ENCODE results near the gene SIL1.

The SIL1 gene

DNA sequence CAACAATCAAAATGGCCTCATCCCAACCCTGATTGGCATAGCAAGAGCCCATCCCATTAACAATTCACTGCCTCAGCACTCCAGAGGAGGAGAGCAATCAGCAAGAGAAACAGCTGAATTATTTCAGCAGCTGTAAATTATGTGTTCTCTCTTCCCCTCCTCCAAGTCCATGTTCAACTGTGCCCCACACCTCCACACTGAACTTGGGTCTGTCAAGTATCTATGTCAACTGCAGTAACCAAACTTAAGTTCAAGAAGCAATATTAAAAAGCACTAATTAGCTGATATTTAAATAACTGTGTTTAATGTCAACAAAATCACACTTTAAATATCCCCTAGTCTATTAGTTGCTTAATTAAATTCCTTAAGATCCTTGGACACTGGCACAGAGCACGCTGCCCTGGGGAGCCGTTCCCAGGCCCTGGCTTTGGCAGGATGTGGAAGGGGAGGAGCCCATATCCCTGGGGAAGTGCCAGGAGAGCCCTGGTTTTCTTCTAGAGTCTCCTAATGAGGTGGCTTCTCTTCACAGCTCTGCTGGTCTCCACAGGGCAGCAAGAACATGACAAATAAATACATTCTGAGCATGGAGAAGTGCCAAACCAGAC, 50.6 kb downstream of the SIL1 start:
- H3K36me3 Mint-ChIP-seq = peaks cover 8% of the 10 kb centered on the region
- ATAC-seq = no peak
- peak overlapping the region; percentile 63 for H3K27ac Mint-ChIP-seq
- H3K4me1 Mint-ChIP-seq = peaks cover 48% of the 10 kb centered on the region
- H3K9me3 Mint-ChIP-seq = no peaks in the 10 kb centered on the region
- no peak for DNase-seq (ENCODE audit: low spot score in 2 of 2)
- no peak overlapping the region for H3K4me3 Mint-ChIP-seq

DNA sequence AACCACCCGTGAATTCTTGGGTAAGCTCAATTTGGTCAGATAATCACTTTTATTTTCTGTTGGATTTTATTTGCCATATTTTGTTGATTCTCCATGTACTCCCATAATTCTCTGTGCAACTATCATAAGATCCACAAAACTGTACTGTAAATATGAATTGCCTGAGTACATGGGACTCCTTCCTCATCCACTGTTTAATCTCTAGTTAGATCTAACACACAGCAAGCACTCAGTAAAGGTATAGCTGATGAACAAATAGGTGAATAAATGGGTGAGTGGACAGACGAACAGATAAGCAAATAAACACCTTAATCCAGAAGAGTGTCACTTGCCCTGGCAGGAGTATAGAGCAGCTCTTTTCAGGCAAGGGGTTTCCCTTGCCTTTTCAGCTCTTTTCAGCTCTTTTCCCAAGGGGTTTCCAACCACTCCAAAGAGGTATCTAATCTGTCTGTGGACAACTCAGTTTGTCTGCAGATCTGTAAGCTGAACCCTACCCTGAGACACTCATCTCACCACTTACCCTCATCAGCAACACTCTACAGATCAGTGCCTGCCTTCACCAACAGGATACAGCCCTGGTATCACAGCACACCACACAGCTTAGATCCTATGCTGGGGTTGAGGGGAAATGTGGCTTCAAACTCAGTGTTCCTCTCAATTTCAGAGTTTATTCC, 51.2 kb downstream of the SIL1 start:
- H3K36me3 Mint-ChIP-seq = peaks cover 8% of the 10 kb centered on the region
- DNase-seq (ENCODE audit: low spot score in 2 of 2) (no peak), ATAC-seq (peak; percentile 84)
- H3K9me3 Mint-ChIP-seq = no peaks in the 10 kb centered on the region
- peaks cover 51% of the 10 kb centered on the region for H3K4me1 Mint-ChIP-seq
- H3K27ac Mint-ChIP-seq = peak overlapping the region; percentile 63
- H3K4me3 Mint-ChIP-seq = no peak overlapping the region

DNA sequence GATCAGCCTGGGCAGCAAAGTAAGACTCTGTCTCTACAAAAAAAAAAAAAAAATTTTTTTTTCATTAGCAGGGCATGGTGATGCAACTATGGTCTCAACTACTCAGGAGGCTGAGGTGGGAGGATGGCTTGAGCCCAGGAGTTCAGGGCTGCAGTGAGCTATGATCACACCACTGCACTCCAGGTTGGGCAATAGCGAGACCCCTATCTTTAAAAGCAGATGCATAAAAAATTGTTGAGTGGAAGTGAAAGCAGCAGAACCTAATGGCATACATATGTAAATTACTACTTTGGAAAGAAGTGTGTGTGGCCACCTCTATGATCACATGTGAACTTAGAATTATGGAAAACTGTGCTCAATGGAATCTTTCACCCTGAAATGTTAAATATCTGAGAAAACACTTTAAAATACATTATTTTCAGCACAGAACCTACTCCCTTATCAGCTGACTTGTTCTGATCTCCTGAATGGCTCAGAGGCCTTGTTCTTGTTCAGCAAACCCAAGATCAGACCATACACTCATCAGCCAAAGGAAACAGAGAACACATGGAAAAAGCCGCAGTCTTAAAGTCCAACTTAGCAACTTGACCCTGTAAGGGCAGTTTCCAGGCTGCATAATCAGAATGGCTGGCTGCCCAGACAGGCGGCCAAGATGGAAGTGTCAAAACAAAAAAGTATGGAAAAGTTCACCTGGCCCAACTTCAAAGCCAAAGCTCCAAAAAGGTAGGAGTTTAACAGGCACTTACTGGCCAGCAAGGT, 56.5 kb downstream of the SIL1 start:
- no peak for DNase-seq (ENCODE audit: low spot score in 2 of 2)

DNA sequence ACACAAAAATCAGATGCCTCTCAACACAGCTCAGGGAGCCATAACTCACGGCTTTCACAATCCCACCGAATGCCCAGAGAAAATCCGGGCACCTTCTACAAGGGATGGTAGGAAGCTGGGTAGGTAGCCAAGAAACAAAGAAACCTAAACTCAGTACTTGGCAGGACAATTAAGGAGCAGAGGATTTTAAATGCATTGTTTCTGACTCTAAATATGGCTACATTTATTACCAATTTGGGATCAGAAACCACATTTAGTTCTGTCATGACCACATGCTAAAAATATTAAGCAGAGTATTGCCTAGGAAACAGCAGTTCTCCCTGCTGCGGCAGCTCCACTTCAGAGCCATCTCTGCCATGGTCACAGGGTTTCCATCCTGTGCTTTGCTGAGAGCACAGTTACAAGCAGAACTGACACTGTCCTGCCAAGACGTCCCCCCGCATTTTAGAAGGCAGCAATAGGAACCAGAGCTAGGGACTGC, 57.5 kb downstream of the SIL1 start:
- no peak overlapping the region for H3K4me3 Mint-ChIP-seq
- no peaks in the 10 kb centered on the region for H3K9me3 Mint-ChIP-seq
- H3K4me1 Mint-ChIP-seq = peaks cover 38% of the 10 kb centered on the region
- H3K27ac Mint-ChIP-seq = no peak overlapping the region
- DNase-seq (ENCODE audit: low spot score in 2 of 2) (no peak), ATAC-seq (no peak)
- peaks cover 8% of the 10 kb centered on the region for H3K36me3 Mint-ChIP-seq

More for the DNA sequence above, 56.5 kb downstream of the SIL1 start:
- ATAC-seq = no peak
- Mint-ChIP-seq H3K4me1 (peaks cover 39% of the 10 kb centered on the region), H3K27ac (no peak overlapping the region), H3K9me3 (no peaks in the 10 kb centered on the region), H3K36me3 (peaks cover 8% of the 10 kb centered on the region), H3K4me3 (no peak overlapping the region)

DNA sequence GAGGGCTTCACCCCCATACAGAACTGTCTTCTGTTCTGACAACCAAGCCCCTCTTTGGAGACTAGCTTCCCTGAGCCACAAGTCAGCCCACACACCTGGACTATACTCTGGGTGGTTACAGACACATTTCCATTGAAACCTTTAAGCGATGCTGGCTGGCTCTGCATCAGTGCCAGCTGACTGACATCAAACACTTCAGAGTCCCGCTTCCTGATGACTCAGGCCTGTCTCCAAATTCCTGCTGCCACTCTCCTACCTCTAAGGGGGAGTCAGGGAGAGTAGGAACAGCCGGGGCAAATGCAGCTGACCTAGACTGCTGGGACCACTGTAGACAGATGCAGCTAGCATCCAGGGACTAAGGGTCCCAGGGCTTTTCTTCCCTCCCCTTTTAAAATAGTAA, 59.4 kb downstream of the SIL1 start:
- no peaks in the 10 kb centered on the region for H3K9me3 Mint-ChIP-seq
- H3K27ac Mint-ChIP-seq = no peak overlapping the region
- peaks cover 25% of the 10 kb centered on the region for H3K4me1 Mint-ChIP-seq
- H3K4me3 Mint-ChIP-seq = no peak overlapping the region
- DNase-seq (ENCODE audit: low spot score in 2 of 2) = no peak
- no peaks in the 10 kb centered on the region for H3K36me3 Mint-ChIP-seq
- ATAC-seq = no peak

DNA sequence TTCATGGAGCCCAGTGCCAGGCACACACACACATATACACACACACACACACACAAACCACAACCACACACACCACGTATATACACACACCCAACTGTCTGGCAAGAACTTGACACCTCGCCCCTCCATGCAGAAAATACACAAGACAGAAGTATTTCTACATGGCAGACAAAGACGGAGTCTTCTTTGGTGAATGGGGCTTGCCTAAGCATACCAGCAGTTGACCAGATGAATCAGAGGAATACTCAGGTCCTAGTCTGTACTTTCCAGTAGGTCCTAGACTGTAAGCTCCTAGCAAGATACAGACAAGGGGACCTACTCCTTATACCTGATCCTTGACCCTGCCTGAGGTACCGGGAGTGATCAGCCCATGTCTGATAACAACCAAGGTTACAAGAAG, 60.1 kb downstream of the SIL1 start:
- H3K4me1 Mint-ChIP-seq = peaks cover 25% of the 10 kb centered on the region
- H3K36me3 Mint-ChIP-seq = no peaks in the 10 kb centered on the region
- H3K4me3 Mint-ChIP-seq = no peak overlapping the region
- ATAC-seq = no peak
- no peak for DNase-seq (ENCODE audit: low spot score in 2 of 2)
- no peaks in the 10 kb centered on the region for H3K9me3 Mint-ChIP-seq
- no peak overlapping the region for H3K27ac Mint-ChIP-seq

DNA sequence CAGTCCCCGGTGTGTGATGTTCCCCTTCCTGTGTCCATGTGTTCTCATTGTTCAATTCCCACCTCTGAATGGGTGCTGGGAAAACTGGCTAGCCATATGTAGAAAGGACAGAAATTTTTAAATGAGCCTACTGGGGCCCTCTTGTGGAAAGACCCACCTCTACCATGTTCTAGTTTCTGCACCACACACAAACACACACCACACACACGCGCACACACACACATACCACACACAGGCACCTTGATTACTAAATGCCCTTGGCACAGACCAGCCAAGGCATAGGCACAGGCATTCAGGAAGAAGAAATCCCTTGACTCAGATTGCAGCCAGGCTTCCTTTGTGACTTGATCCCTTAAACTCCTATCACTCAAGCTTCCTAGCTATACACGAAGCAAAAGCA, 60.5 kb downstream of the SIL1 start:
- DNase-seq (ENCODE audit: low spot score in 2 of 2) = no peak
- no peak for ATAC-seq
- no peaks in the 10 kb centered on the region for H3K36me3 Mint-ChIP-seq
- H3K27ac Mint-ChIP-seq = no peak overlapping the region
- no peaks in the 10 kb centered on the region for H3K9me3 Mint-ChIP-seq
- H3K4me1 Mint-ChIP-seq = peaks cover 25% of the 10 kb centered on the region
- no peak overlapping the region for H3K4me3 Mint-ChIP-seq

DNA sequence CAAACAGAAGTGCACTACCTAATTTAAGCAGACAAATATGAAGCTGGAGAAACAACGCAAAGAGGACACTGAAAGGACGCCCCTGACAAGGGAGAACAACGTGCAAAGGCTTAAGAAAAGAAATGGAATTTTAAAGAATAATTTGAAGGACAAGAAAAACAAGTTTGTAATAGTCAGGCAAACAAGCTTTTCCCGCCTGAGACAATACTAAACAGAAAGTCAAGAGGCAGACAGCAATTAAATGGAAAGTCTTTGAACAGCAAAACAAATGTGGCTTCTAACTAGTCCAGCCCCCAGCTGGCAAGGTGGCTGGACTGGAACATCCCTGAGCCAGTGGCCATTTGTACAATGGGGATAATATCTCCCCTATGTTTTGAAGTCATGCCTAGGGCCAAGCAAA, 63.3 kb downstream of the SIL1 start:
- H3K27ac Mint-ChIP-seq = no peak overlapping the region
- H3K9me3 Mint-ChIP-seq = no peaks in the 10 kb centered on the region
- H3K36me3 Mint-ChIP-seq = no peaks in the 10 kb centered on the region
- H3K4me1 Mint-ChIP-seq = peaks cover 26% of the 10 kb centered on the region
- DNase-seq (ENCODE audit: low spot score in 2 of 2) = no peak
- H3K4me3 Mint-ChIP-seq = no peak overlapping the region
- ATAC-seq = no peak

DNA sequence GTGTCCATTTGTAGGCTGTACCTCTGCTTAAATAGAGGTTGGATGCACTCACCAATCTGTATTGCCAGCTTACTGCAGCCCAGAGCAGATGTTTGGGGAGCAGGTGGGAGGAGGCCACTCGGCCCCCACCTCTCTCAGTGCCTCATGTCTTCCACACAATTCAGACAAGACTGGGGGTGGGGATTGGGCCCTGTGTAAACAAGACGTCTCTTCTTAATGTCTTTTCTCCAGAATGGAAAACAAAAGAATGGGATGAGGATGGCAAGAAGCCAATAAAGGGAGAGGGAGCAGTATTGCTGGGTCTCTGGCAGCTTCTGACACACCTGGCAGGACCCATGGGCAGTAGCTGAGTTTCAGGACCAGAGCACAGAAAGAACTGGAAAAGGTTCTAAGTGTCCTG, 64.9 kb downstream of the SIL1 start:
- Mint-ChIP-seq H3K4me3 (no peak overlapping the region), H3K36me3 (no peaks in the 10 kb centered on the region)
- DNase-seq (ENCODE audit: low spot score in 2 of 2) = no peak

DNA sequence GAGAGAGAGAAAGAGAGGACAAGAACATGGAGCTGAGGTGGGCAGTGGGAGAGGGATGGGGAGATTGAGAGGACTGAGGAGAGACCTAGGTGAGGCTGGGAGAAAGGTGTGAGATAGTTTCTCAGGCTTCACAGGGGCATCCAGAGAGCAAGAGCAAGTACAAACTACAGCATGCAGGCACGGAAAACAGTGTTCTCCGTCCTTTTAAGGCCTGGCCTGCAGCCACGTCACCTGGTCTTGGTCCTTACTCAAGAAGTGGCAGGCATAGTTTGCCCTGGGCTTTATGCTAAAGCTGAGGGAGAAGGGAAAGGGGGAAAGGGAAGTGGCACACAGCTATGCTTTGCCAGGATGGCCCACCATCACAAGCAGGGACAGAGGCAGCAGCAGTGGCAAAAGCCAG, 65.7 kb downstream of the SIL1 start:
- peaks cover 10% of the 10 kb centered on the region for H3K4me1 Mint-ChIP-seq
- ATAC-seq (no peak), DNase-seq (ENCODE audit: low spot score in 2 of 2) (no peak)
- no peaks in the 10 kb centered on the region for H3K36me3 Mint-ChIP-seq
- no peak overlapping the region for H3K27ac Mint-ChIP-seq
- H3K4me3 Mint-ChIP-seq = no peak overlapping the region
- no peaks in the 10 kb centered on the region for H3K9me3 Mint-ChIP-seq

More for the DNA sequence above, 64.9 kb downstream of the SIL1 start:
- ATAC-seq = no peak
- peaks cover 18% of the 10 kb centered on the region for H3K4me1 Mint-ChIP-seq
- H3K9me3 Mint-ChIP-seq = no peaks in the 10 kb centered on the region
- no peak overlapping the region for H3K27ac Mint-ChIP-seq

DNA sequence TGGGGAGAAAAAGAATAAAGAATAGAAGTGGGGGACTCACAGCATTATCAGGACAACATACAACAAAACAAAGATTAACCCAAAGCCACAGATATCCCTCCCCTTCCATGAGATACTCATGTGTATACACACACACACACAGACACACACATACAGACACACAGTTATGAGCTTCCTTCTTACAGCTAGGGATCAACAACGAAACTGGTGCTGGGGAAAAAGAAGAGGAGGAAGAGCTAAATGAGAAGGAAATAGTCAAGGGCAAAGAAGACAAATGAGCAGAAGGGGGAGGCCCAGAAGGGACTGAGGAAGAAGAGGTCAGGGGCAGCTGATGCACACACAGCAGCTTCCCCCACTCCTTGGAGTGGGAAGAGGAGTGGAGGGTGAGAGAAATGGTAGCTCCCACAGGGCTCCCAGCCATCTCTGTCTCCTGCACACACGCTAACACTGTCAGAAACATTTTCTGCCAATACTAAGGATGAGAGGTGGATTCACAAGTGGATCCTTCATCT, 66.2 kb downstream of the SIL1 start:
- no peak overlapping the region for H3K27ac Mint-ChIP-seq
- DNase-seq (ENCODE audit: low spot score in 2 of 2) (no peak), ATAC-seq (no peak)
- no peak overlapping the region for H3K4me3 Mint-ChIP-seq
- H3K9me3 Mint-ChIP-seq = no peaks in the 10 kb centered on the region
- no peaks in the 10 kb centered on the region for H3K36me3 Mint-ChIP-seq
- peaks cover 10% of the 10 kb centered on the region for H3K4me1 Mint-ChIP-seq

DNA sequence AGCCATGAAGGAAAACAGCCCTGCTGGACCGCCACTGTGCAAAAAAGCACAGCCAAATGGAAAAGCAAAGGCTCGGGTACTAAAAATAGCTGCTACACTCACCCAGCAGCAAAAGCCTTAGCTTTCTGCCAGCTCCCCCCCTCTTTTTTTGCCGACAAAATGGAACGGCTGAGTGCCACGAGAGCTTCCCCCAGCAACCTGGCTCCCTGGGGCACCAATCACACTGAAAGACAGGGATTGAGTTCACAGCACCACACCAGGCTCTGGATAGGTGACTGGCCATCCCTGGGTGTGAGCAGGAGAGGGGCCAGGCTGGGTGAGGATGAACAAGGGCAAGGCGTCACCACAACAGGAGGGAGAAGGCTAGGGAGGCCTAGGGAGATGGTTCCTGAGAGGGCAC, 66.7 kb downstream of the SIL1 start:
- Mint-ChIP-seq H3K4me3 (no peak overlapping the region), H3K36me3 (no peaks in the 10 kb centered on the region), H3K27ac (no peak overlapping the region), H3K4me1 (peaks cover 10% of the 10 kb centered on the region), H3K9me3 (no peaks in the 10 kb centered on the region)
- ATAC-seq (no peak), DNase-seq (ENCODE audit: low spot score in 2 of 2) (no peak)

DNA sequence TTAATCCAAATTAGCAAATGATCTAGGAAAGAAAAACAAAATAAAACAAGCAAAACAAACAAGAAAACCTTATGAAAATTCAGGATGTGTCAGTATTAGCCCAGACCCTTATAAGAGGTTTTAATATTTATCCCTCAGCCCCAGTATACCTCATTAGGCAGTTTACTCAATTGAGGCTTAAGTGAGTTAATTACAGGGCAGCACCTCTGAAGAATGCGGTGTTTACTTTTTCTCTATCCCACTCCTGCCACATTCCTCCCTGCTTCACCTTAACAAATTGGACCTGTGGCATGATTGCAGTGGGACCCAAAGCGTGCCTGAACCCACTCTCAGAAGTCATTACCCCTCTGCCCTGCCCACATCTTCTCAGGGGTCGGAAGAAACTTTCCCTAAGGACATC, 67.1 kb downstream of the SIL1 start:
- no peak for ATAC-seq
- Mint-ChIP-seq H3K9me3 (no peaks in the 10 kb centered on the region), H3K4me1 (peaks cover 10% of the 10 kb centered on the region), H3K4me3 (no peak overlapping the region), H3K27ac (no peak overlapping the region), H3K36me3 (no peaks in the 10 kb centered on the region)
- no peak for DNase-seq (ENCODE audit: low spot score in 2 of 2)

DNA sequence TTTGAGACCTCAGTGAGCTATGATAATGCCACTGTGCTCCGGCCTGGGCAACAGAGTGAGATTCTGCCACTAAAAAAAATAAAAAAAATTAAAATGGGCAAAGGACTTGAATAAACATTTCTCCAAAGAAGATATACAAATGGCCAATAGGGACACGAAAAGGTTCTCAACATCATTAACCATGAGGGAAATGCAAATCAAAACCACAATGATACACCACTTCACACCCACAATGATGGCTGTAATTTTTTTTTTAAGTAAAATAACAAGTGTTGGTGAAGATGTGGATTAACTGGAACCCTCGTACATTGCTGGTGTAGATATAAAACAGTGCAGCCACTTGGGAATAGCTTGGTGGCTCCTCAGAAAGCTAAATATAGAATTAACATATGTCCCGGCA, 68.0 kb downstream of the SIL1 start:
- DNase-seq (ENCODE audit: low spot score in 2 of 2) = no peak
- no peak overlapping the region for H3K4me3 Mint-ChIP-seq
- no peak overlapping the region for H3K27ac Mint-ChIP-seq
- peaks cover 10% of the 10 kb centered on the region for H3K4me1 Mint-ChIP-seq
- peak; percentile 57 for ATAC-seq
- H3K36me3 Mint-ChIP-seq = no peaks in the 10 kb centered on the region
- no peaks in the 10 kb centered on the region for H3K9me3 Mint-ChIP-seq

DNA sequence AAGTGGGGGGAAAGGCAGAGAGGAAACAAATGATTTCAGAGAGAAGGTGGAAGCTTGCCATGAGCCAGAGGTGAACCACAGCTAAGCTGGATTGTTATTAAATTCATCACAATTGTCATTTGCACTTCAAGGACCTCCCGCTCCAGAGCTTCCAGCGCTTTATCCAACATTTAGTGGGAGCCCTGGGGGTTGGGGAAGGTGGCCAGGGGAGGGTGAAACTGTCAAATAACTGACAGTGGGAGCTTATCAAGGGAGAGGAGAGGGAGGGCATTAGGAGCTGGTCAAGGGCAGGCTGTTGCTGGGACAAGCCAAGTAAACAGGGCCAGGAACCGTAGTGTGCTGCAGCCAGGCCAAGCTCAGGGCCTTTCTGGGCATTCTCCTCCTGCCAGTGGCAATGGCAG, 71.5 kb downstream of the SIL1 start:
- Mint-ChIP-seq H3K36me3 (peaks cover 6% of the 10 kb centered on the region), H3K27ac (no peak overlapping the region), H3K4me1 (peaks cover 3% of the 10 kb centered on the region), H3K4me3 (no peak overlapping the region), H3K9me3 (no peaks in the 10 kb centered on the region)
- DNase-seq (ENCODE audit: low spot score in 2 of 2) (no peak), ATAC-seq (no peak)

DNA sequence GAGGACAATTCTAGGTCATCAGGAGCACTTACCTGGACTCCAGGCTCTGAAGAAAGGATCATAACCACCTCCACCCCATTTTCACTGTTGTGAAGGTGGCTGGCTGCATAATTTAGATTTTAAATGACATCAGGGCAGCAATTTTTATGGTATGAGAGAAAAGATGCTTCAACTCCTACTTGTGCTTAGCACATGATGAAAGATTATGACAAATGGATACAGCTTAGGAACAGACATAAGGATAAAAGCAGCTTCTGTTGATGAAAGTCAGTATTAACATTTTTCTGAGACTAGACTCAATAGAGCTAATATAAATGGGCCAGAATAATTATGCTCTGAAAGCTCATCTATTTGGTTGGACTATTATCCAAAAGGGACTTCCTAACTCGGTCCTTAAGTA, 72.2 kb downstream of the SIL1 start:
- Mint-ChIP-seq H3K36me3 (peaks cover 7% of the 10 kb centered on the region), H3K9me3 (no peaks in the 10 kb centered on the region), H3K4me1 (no peaks in the 10 kb centered on the region), H3K27ac (no peak overlapping the region), H3K4me3 (no peak overlapping the region)
- DNase-seq (ENCODE audit: low spot score in 2 of 2) (no peak), ATAC-seq (no peak)

Measured in stimulated activated effector memory CD8-positive, alpha-beta T cell treated with anti-CD3 and anti-CD28 coated beads, Interleukin-12 subunit alpha, Interleukin-12 subunit beta, amount 100 ng/mL, for 72 hours (primary cell).